ENCODE measurements around the gene MS4A4A.
"Not testable (repeated sequence)": the region's sequence is repeated elsewhere in the genome, so short reads cannot be mapped to it uniquely, and the experiment has no call there.

Gene MS4A4A

DNA sequence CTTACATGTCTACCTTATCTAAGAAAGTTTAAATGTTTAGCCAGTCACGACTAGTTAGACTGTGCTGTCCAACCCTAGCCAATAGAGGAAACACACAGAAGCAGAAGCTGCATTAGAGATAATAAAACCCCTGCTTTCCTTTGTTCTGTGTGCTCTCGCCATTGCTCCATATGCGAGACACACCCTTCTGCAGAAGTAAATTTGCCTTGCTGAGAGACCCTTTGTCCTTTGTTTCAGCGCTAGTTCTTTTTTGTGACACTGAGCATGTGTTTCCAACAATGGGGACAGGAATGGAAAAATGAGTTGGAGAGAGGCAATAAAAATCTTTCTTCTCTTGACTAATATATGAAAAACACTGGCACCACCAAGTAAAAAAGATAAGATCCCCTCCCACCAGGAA lies 19.5 kb upstream of the MS4A4A start:
- Histone ChIP-seq H3K27me3 (ENCODE audit: control insufficient read depth in 1 of 2, insufficient read depth in 2 of 2, low read length in 2 of 2) (no peaks in the 10 kb centered on the region), H3K4me3 (ENCODE audit: low read depth in 1 of 2, low read length in 2 of 2) (no peak overlapping the region), H3K9ac (ENCODE audit: low read depth in 1 of 2, low read length in 2 of 2) (no peak overlapping the region), H3K9me3 (ENCODE audit: control insufficient read depth in 1 of 2, low read length in 2 of 2) (no peaks in the 10 kb centered on the region), H3K36me3 (ENCODE audit: control insufficient read depth in 1 of 2, insufficient read depth in 2 of 2, low read length in 2 of 2) (no peaks in the 10 kb centered on the region), H3K4me1 (ENCODE audit: control insufficient read depth in 1 of 2, insufficient read depth in 2 of 2, low read length in 2 of 2) (no peaks in the 10 kb centered on the region), H3K27ac (ENCODE audit: low read depth, low read length) (no peak overlapping the region)

DNA sequence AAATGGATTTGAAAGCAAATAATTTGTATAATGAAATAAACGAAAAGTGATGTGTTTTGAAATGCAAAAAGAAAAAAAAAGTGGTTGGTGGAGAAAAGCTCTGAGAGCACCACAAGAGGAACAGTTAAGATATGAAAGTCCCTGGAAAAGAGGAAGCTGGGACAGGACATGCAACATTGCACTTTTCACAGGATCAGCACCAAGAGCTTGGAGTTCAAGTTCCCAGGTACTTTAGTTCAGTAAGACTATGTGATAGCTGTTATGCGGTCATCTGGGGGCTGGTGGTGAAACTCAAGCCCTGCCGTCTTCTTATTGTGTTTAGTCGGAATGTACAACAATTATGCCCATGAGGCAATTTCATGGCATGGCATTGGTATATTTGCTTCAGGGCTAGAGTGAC lies 17.1 kb upstream of the MS4A4A start:
- H3K9me3 ChIP-seq (ENCODE audit: control insufficient read depth in 1 of 2, low read length in 2 of 2) = no peaks in the 10 kb centered on the region
- H3K9ac ChIP-seq (ENCODE audit: low read depth in 1 of 2, low read length in 2 of 2) = no peak overlapping the region
- H3K27ac ChIP-seq (ENCODE audit: low read depth, low read length) = no peak overlapping the region
- H3K27me3 ChIP-seq (ENCODE audit: control insufficient read depth in 1 of 2, insufficient read depth in 2 of 2, low read length in 2 of 2) = peaks cover 0 to 4% of the 10 kb centered on the region in 2 donors
- H3K4me3 ChIP-seq (ENCODE audit: low read depth in 1 of 2, low read length in 2 of 2) = no peak overlapping the region
- no peaks in the 10 kb centered on the region for H3K4me1 ChIP-seq (ENCODE audit: control insufficient read depth in 1 of 2, insufficient read depth in 2 of 2, low read length in 2 of 2)
- H3K36me3 ChIP-seq (ENCODE audit: control insufficient read depth in 1 of 2, insufficient read depth in 2 of 2, low read length in 2 of 2) = no peaks in the 10 kb centered on the region

DNA sequence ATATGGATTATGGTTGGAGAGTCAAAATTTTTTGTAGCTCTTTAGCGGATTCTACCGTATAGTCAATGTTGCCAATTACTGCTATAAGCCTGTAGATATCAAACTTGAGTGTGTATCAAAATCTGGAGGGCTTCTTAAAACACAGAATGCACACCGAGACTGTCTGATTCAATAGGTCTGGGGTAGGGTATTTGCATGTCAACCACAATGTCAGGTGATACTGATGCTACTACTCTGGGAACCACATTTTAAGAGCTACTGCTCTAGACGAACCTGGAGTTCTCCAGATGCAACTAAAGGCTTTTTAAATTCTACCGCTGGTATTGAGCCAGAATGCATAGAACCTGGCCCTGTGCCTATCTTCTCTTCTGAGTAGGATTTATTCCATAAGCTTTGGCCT lies 15.8 kb upstream of the MS4A4A start:
- no peak overlapping the region for H3K4me3 ChIP-seq (ENCODE audit: low read depth in 1 of 2, low read length in 2 of 2)
- no peaks in the 10 kb centered on the region for H3K4me1 ChIP-seq (ENCODE audit: control insufficient read depth in 1 of 2, insufficient read depth in 2 of 2, low read length in 2 of 2)
- H3K36me3 ChIP-seq (ENCODE audit: control insufficient read depth in 1 of 2, insufficient read depth in 2 of 2, low read length in 2 of 2) = no peaks in the 10 kb centered on the region
- H3K27ac ChIP-seq (ENCODE audit: low read depth, low read length) = no peak overlapping the region
- H3K27me3 ChIP-seq (ENCODE audit: control insufficient read depth in 1 of 2, insufficient read depth in 2 of 2, low read length in 2 of 2) = peaks cover 0 to 4% of the 10 kb centered on the region in 2 donors
- no peaks in the 10 kb centered on the region for H3K9me3 ChIP-seq (ENCODE audit: control insufficient read depth in 1 of 2, low read length in 2 of 2)
- H3K9ac ChIP-seq (ENCODE audit: low read depth in 1 of 2, low read length in 2 of 2) = no peak overlapping the region

DNA sequence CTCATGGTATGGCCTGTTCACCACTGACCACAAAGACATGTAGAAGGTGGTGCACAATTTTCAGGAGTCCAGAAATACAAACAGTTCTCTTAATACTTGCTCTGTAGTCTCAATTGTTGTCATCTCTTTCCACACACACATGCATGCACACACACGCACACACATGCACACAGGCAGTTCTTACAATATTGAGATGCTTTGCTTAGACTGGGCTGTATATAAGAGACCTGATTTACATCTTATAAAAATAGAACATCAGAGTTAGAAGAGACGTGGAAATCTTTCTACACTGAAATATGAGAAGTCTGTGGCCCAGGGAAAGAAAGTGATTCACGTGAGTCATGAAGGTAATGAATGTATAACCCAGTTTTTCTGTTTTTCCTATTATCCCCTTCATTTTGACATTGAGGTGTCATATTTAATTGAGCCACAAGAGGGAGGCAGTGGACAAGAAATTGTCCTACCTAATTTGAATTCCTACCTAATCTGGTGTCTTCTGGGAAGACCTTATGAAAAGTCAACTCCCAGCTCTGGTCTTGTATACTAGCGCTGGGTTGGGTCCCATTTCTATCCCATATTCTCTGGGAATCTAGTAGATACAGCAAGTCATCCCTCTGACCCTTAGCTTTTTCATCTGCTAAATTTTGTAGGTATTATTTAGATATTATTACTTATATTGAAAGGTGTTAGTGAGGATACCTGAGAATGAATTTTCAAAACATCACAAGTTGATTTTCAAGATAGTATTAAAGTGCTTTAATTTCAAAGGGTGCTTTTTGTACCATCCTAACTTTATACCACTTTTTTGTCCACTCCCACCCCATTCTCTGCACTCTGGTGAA lies 14.9 kb upstream of the MS4A4A start:
- Histone ChIP-seq H3K9ac (ENCODE audit: low read depth in 1 of 2, low read length in 2 of 2) (no peak overlapping the region), H3K4me3 (ENCODE audit: low read depth in 1 of 2, low read length in 2 of 2) (no peak overlapping the region), H3K9me3 (ENCODE audit: control insufficient read depth in 1 of 2, low read length in 2 of 2) (peaks cover 3 to 4% of the 10 kb centered on the region in 2 donors)

DNA sequence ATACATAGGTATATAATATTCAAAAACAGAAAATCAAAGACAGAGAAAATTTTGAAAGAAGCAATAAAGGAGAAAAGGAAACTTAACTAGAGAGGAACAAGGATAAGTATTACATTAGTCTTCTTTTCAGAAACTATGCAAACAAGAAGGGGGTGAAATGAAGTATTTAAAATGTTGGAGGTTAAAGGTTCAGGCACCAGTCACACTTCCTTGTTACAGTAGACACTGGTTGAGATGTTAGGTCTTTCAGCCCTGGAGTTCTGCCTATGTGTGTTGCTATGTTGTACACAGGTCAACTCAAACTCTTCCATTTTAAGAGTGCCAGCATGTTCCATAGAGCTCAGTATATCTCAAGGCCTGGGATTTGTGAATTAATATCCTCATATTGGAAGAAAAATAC lies 6.0 kb upstream of the MS4A4A start:
- Histone ChIP-seq H3K27me3 (ENCODE audit: control insufficient read depth in 1 of 2, insufficient read depth in 2 of 2, low read length in 2 of 2) (no peaks in the 10 kb centered on the region), H3K9me3 (ENCODE audit: control insufficient read depth in 1 of 2, low read length in 2 of 2) (peaks cover 3 to 4% of the 10 kb centered on the region in 2 donors), H3K4me3 (ENCODE audit: low read depth in 1 of 2, low read length in 2 of 2) (no peak overlapping the region), H3K27ac (ENCODE audit: low read depth, low read length) (no peak overlapping the region), H3K36me3 (ENCODE audit: control insufficient read depth in 1 of 2, insufficient read depth in 2 of 2, low read length in 2 of 2) (no peaks in the 10 kb centered on the region), H3K9ac (ENCODE audit: low read depth in 1 of 2, low read length in 2 of 2) (no peak overlapping the region), H3K4me1 (ENCODE audit: control insufficient read depth in 1 of 2, insufficient read depth in 2 of 2, low read length in 2 of 2) (no peaks in the 10 kb centered on the region)

More for the DNA sequence above, 14.9 kb upstream of the MS4A4A start:
- no peaks in the 10 kb centered on the region for H3K36me3 ChIP-seq (ENCODE audit: control insufficient read depth in 1 of 2, insufficient read depth in 2 of 2, low read length in 2 of 2)
- peaks cover 0 to 4% of the 10 kb centered on the region in 2 donors for H3K27me3 ChIP-seq (ENCODE audit: control insufficient read depth in 1 of 2, insufficient read depth in 2 of 2, low read length in 2 of 2)
- H3K4me1 ChIP-seq (ENCODE audit: control insufficient read depth in 1 of 2, insufficient read depth in 2 of 2, low read length in 2 of 2) = no peaks in the 10 kb centered on the region
- no peak overlapping the region for H3K27ac ChIP-seq (ENCODE audit: low read depth, low read length)

DNA sequence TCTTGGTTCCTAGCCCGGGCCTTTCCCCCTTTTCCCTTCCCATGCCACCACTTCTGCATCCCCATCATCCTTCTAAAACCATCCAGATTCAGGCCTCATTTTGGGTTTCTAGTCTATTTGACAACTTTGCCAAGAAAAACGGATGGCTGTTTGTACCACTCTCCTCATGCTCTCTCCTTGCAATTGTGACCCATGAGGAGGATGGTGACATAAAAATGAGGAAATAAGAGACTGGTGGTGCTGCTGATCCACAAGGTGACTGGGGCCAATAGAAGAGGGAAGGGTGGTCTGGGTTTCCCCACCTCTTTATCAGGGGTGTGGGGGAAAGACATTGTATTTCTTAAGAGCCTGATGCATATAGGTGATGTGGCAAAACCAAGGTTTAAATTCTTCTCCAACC lies 1.0 kb downstream of the MS4A4A start:
- H3K9ac ChIP-seq (ENCODE audit: low read depth in 1 of 2, low read length in 2 of 2) = no peak overlapping the region
- no peak overlapping the region for H3K27ac ChIP-seq (ENCODE audit: low read depth, low read length)
- no peaks in the 10 kb centered on the region for H3K36me3 ChIP-seq (ENCODE audit: control insufficient read depth in 1 of 2, insufficient read depth in 2 of 2, low read length in 2 of 2)
- H3K4me3 ChIP-seq (ENCODE audit: low read depth in 1 of 2, low read length in 2 of 2) = no peak overlapping the region
- no peaks in the 10 kb centered on the region for H3K9me3 ChIP-seq (ENCODE audit: control insufficient read depth in 1 of 2, low read length in 2 of 2)
- no peaks in the 10 kb centered on the region for H3K4me1 ChIP-seq (ENCODE audit: control insufficient read depth in 1 of 2, insufficient read depth in 2 of 2, low read length in 2 of 2)
- no peaks in the 10 kb centered on the region for H3K27me3 ChIP-seq (ENCODE audit: control insufficient read depth in 1 of 2, insufficient read depth in 2 of 2, low read length in 2 of 2)

DNA sequence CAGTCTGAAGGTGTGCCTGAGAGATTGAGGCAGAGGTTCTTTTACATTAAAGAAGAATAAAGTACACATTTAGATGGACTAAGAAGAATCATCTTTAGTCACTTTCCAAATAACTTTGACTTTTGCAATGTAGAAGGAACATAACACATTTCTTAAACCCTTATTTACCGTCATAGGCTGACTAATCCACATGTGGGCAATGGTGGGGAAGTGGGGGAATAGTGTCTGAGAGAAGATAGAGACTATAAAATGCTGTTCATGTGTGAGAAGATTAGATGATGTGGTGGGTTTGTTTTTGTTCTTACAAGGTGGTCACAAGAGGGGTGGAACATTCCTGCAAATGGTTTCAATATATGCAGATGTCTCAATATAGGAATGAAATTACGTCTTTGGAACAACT lies 1.8 kb downstream of the MS4A4A start:
- Histone ChIP-seq H3K36me3 (ENCODE audit: control insufficient read depth in 1 of 2, insufficient read depth in 2 of 2, low read length in 2 of 2) (no peaks in the 10 kb centered on the region), H3K27ac (ENCODE audit: low read depth, low read length) (no peak overlapping the region), H3K4me1 (ENCODE audit: control insufficient read depth in 1 of 2, insufficient read depth in 2 of 2, low read length in 2 of 2) (no peaks in the 10 kb centered on the region), H3K27me3 (ENCODE audit: control insufficient read depth in 1 of 2, insufficient read depth in 2 of 2, low read length in 2 of 2) (no peaks in the 10 kb centered on the region), H3K9me3 (ENCODE audit: control insufficient read depth in 1 of 2, low read length in 2 of 2) (no peaks in the 10 kb centered on the region), H3K9ac (ENCODE audit: low read depth in 1 of 2, low read length in 2 of 2) (no peak overlapping the region), H3K4me3 (ENCODE audit: low read depth in 1 of 2, low read length in 2 of 2) (no peak overlapping the region)

DNA sequence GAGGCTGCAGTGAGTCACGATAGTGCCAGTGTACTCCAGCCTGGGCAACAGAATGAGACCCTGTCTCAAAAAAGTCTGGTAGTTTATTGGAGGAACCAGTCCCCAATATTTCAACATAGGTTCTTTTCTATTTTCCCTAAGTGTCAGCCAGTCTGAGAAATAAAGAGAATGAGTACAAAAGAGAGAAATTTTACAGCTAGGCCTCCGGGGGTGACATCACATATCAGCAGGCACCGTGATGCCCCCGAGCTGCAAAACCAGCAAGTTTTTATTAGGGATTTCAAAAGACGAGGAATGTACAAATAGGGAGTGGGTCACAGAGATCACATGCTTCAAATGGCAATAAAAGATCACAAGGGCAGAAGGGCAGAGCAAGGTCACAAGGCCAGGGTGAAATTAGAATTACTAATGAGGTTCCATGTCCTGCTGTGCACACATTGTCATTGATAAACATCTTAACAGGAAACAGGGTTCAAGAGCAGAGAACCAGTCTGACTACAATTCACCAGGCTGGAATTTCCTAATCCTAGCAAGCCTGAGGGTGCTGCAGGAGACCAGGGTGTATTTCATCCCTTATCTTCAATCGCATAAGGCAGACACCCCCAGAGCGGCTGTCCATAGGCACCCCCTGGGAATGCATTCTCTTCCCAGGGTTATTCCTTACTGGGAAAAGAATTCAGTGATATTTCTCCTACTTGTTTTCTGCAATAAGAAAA lies 5.1 kb downstream of the MS4A4A start:
- not testable (repeated sequence) for H3K9me3 ChIP-seq (ENCODE audit: control insufficient read depth in 1 of 2, low read length in 2 of 2); H3K27ac ChIP-seq (ENCODE audit: low read depth, low read length); H3K36me3 ChIP-seq (ENCODE audit: control insufficient read depth in 1 of 2, insufficient read depth in 2 of 2, low read length in 2 of 2); H3K27me3 ChIP-seq (ENCODE audit: control insufficient read depth in 1 of 2, insufficient read depth in 2 of 2, low read length in 2 of 2); H3K9ac ChIP-seq (ENCODE audit: low read depth in 1 of 2, low read length in 2 of 2); H3K4me1 ChIP-seq (ENCODE audit: control insufficient read depth in 1 of 2, insufficient read depth in 2 of 2, low read length in 2 of 2); H3K4me3 ChIP-seq (ENCODE audit: low read depth in 1 of 2, low read length in 2 of 2)

DNA sequence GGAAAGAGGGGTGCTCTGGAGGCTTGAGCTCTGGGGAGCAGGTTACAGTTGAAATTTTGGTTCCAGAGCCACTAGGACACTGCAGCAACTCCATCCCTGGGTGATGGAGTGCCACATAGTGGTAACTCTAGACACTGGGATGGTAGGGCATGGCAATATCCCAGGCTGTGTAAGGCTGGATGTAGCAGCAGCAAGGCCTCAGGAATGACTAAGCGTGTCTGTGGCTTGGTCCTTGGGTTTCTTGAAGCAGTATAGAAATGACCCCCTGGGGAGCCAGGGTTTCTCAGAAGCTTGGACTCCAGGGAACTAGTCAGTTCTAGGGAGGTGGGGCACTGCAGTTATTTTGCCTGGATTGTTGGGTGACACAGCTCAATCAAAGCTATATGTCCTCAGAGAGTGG lies 8.1 kb downstream of the MS4A4A start:
- H3K4me3 ChIP-seq (ENCODE audit: low read depth in 1 of 2, low read length in 2 of 2) = no peak overlapping the region
- H3K4me1 ChIP-seq (ENCODE audit: control insufficient read depth in 1 of 2, insufficient read depth in 2 of 2, low read length in 2 of 2) = no peaks in the 10 kb centered on the region
- no peak overlapping the region for H3K9ac ChIP-seq (ENCODE audit: low read depth in 1 of 2, low read length in 2 of 2)
- no peak overlapping the region for H3K27ac ChIP-seq (ENCODE audit: low read depth, low read length)
- peaks cover 0 to 3% of the 10 kb centered on the region in 2 donors for H3K9me3 ChIP-seq (ENCODE audit: control insufficient read depth in 1 of 2, low read length in 2 of 2)
- H3K36me3 ChIP-seq (ENCODE audit: control insufficient read depth in 1 of 2, insufficient read depth in 2 of 2, low read length in 2 of 2) = no peaks in the 10 kb centered on the region
- H3K27me3 ChIP-seq (ENCODE audit: control insufficient read depth in 1 of 2, insufficient read depth in 2 of 2, low read length in 2 of 2) = no peaks in the 10 kb centered on the region

DNA sequence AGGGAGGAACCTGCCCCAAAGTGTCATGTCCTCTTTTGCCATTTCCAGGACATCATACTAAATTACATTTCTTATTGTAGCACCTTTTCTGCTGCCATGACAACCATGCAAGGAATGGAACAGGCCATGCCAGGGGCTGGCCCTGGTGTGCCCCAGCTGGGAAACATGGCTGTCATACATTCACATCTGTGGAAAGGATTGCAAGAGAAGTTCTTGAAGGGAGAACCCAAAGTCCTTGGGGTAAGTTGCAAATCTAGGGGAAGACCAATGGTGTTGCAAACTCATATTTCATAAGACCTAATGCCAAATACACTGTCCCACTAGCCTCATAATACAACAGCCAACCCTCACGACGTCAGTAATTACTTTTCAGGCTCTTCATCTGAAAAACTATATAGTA lies 11.7 kb downstream of the MS4A4A start:
- Histone ChIP-seq H3K9me3 (ENCODE audit: control insufficient read depth in 1 of 2, low read length in 2 of 2) (peaks cover 0 to 3% of the 10 kb centered on the region in 2 donors), H3K27me3 (ENCODE audit: control insufficient read depth in 1 of 2, insufficient read depth in 2 of 2, low read length in 2 of 2) (no peaks in the 10 kb centered on the region), H3K27ac (ENCODE audit: low read depth, low read length) (no peak overlapping the region), H3K4me1 (ENCODE audit: control insufficient read depth in 1 of 2, insufficient read depth in 2 of 2, low read length in 2 of 2) (no peaks in the 10 kb centered on the region), H3K4me3 (ENCODE audit: low read depth in 1 of 2, low read length in 2 of 2) (no peak overlapping the region), H3K9ac (ENCODE audit: low read depth in 1 of 2, low read length in 2 of 2) (no peak overlapping the region), H3K36me3 (ENCODE audit: control insufficient read depth in 1 of 2, insufficient read depth in 2 of 2, low read length in 2 of 2) (no peaks in the 10 kb centered on the region)

All from duodenal mucosa (tissue), 2 donors.